Peyer's patch (tissue), 4 donors: Measurements from ENCODE around the gene RECK. TPM values are rescaled to one million over a fixed set of nuclear protein-coding genes. Genes with fewer than 3 reads are reported as not detected.

Experiments used
- DNase-seq, 3 donors: peaks; one replicate each; pipeline ENCODE4 v3.0.0-alpha.2; 2017 to 2019
- H3K27ac ChIP-seq, 4 donors: fragments of 200-600 bp; sonication (generic); one replicate each; pipeline ENCODE4 v1.5.1; 2016 to 2019
- H3K27me3 ChIP-seq, 2 donors: fragments of 200-600 bp; sonication (generic); one replicate each; pipeline ENCODE4 v1.5.1; 2019
- H3K36me3 ChIP-seq, 3 donors: fragments of 200-600 bp; sonication (generic); one replicate each; pipeline ENCODE4 v1.5.1; 2016 to 2019
- H3K4me1 ChIP-seq, 4 donors: fragments of 200-600 bp; sonication (generic); one replicate each; pipeline ENCODE4 v1.5.1; 2016 to 2019
- H3K4me3 ChIP-seq, 4 donors: fragments of 200-600 bp; sonication (generic); 1 replicate in 3 of 4; 2 replicates in 1 of 4; pipeline ENCODE4 v1.5.1; 2016 to 2019; ENCODE audit warnings: mild to moderate bottlenecking in 1 of 4
- H3K9me3 ChIP-seq, 4 donors: fragments of 200-600 bp; sonication (generic); one replicate each; pipeline ENCODE4 v1.5.1; 2016 to 2019; ENCODE audit warnings: mild to moderate bottlenecking in 1 of 4
- CTCF ChIP-seq, 6 experiments: fragments of 450-650 bp in 4 of 6; fragments of 200-600 bp in 2 of 6; sonication (generic) in 1 of 6; IDR thresholded peaks; one replicate each; pipeline ENCODE4 v1.5.1; 2017 to 2019; ENCODE audit warnings: antibody characterized with exemption in 6 of 6, mild to moderate bottlenecking in 3 of 6, moderate library complexity in 1 of 6
- POLR2A ChIP-seq, 2 donors: fragments of 450-650 bp; IDR thresholded peaks; one replicate each; pipeline ENCODE4 v1.5.1; 2017; ENCODE audit warnings: antibody characterized with exemption in 2 of 2, mild to moderate bottlenecking in 2 of 2, moderate library complexity in 2 of 2
- total RNA-seq, 4 donors: library from RNA; depleted of rRNA; stranded (reverse); fragments of >200 nt; gene quantifications; one replicate each; pipeline ENCODE4 v1.1.0, GENCODE V29; 2016

Gene RECK
- total RNA-seq, 4 donors from 2014 or later = 1.9 to 8.3 (median 5.9) TPM

GRCh38 chr9:36053971-36054370, 17.3 kb downstream of the RECK start:
- no peak overlapping the region for H3K4me3 ChIP-seq
- H3K27me3 ChIP-seq = no peaks in the 10 kb centered on the region
- H3K9me3 ChIP-seq = no peaks in the 10 kb centered on the region
- TF ChIP-seq POLR2A (IDR thresholded peaks at IDR 0.05) (no peak), CTCF (IDR thresholded peaks at IDR 0.05) (no peak)
- no peak for DNase-seq
- H3K36me3 ChIP-seq = no peaks in the 10 kb centered on the region
- no peaks in the 10 kb centered on the region for H3K4me1 ChIP-seq
- H3K27ac ChIP-seq = no peak overlapping the region

GRCh38 chr9:36056896-36057295, 20.2 kb downstream of the RECK start:
- no peak overlapping the region for H3K4me3 ChIP-seq
- no peaks in the 10 kb centered on the region for H3K9me3 ChIP-seq
- H3K4me1 ChIP-seq = no peaks in the 10 kb centered on the region
- DNase-seq = no peak
- H3K36me3 ChIP-seq = no peaks in the 10 kb centered on the region
- TF ChIP-seq POLR2A (IDR thresholded peaks at IDR 0.05) (no peak), CTCF (IDR thresholded peaks at IDR 0.05) (no peak)
- H3K27ac ChIP-seq = no peak overlapping the region
- no peaks in the 10 kb centered on the region for H3K27me3 ChIP-seq

- TF ChIP-seq CTCF (IDR thresholded peaks at IDR 0.05) (no peak), POLR2A (IDR thresholded peaks at IDR 0.05) (no peak)
- H3K36me3 ChIP-seq = no peaks in the 10 kb centered on the region
- no peaks in the 10 kb centered on the region for H3K9me3 ChIP-seq
- H3K27ac ChIP-seq = no peak overlapping the region
- no peaks in the 10 kb centered on the region for H3K4me1 ChIP-seq
- H3K27me3 ChIP-seq = no peaks in the 10 kb centered on the region
- H3K4me3 ChIP-seq = no peak overlapping the region
- DNase-seq = no peak
These were observed 27.2 kb downstream of the RECK start for GRCh38 chr9:36063804-36064447.

GRCh38 chr9:36064448-36065037, 27.8 kb downstream of the RECK start:
- no peaks in the 10 kb centered on the region for H3K4me1 ChIP-seq
- TF ChIP-seq CTCF (IDR thresholded peaks at IDR 0.05) = no peak
- TF ChIP-seq POLR2A (IDR thresholded peaks at IDR 0.05) = no peak
- no peak for DNase-seq
- H3K27me3 ChIP-seq = no peaks in the 10 kb centered on the region
- no peaks in the 10 kb centered on the region for H3K36me3 ChIP-seq
- no peak overlapping the region for H3K27ac ChIP-seq
- no peaks in the 10 kb centered on the region for H3K9me3 ChIP-seq
- no peak overlapping the region for H3K4me3 ChIP-seq

GRCh38 chr9:36074055-36074454, 37.3 kb downstream of the RECK start:
- Histone ChIP-seq H3K27me3 (no peaks in the 10 kb centered on the region), H3K4me1 (peaks cover 0 to 12% (median 0%) of the 10 kb centered on the region in 4 donors), H3K27ac (no peak overlapping the region), H3K4me3 (no peak overlapping the region), H3K9me3 (no peaks in the 10 kb centered on the region), H3K36me3 (no peaks in the 10 kb centered on the region)
- DNase-seq = no peak
- TF ChIP-seq CTCF (IDR thresholded peaks at IDR 0.05) = no peak
- TF ChIP-seq POLR2A (IDR thresholded peaks at IDR 0.05) = no peak
